ENCODE data around the gene RCCD1.

DNA sequence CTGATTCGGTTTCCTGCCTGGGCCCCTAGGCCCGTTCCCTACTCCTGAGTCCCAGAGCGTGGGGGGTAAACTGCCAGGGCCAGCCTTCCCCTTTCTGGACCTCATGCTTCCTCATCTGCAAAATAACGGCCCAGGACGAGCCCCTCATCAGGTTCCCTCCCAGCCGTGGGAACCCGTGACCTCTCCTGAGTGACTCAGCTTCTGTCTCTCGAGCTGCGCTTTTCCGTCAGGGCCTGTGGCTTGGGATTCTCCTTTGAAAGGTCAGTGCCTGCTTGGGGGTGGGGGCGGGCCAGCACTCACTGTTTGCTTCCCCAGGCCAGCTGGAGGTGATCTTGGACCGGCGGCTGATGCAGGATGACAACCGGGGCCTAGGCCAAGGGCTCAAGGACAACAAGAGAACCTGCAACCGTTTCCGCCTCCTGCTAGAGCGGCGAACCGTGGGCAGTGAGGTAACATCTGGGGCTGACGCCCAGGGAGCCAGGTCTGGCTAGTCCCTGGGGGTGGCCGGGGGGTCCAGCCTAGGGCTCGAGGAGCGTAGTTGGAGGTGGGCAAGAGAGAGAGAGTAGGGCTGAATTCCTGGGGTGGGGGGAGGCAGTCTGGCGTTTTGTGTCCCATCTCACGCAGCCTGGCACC is 38.8 kb upstream of the RCCD1 start:
- TF ChIP-seq, protein P1, sequence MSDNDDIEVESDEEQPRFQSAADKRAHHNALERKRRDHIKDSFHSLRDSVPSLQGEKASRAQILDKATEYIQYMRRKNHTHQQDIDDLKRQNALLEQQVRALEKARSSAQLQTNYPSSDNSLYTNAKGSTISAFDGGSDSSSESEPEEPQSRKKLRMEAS (IDR thresholded peaks at IDR 0.05), result no peak
- TF ChIP-seq CREB1 (IDR thresholded peaks at IDR 0.05; ENCODE audit: low read depth) (no peak), FOXM1 (IDR thresholded peaks at IDR 0.05; ENCODE audit: borderline replicate concordance, low read depth) (no peak), CEBPB (IDR thresholded peaks at IDR 0.05) (no peak), TAF1 (IDR thresholded peaks at IDR 0.05; ENCODE audit: low read depth) (no peak), EP300 (IDR thresholded peaks at IDR 0.05; ENCODE audit: borderline replicate concordance) (no peak), ZBTB7A (IDR thresholded peaks at IDR 0.05; ENCODE audit: low read depth) (no peak), RAD21 (IDR thresholded peaks at IDR 0.05; ENCODE audit: low read depth) (no peak), NFIC (IDR thresholded peaks at IDR 0.05) (no peak), EGR1 (IDR thresholded peaks at IDR 0.05) (no peak)
- TF ChIP-seq, protein P2, sequence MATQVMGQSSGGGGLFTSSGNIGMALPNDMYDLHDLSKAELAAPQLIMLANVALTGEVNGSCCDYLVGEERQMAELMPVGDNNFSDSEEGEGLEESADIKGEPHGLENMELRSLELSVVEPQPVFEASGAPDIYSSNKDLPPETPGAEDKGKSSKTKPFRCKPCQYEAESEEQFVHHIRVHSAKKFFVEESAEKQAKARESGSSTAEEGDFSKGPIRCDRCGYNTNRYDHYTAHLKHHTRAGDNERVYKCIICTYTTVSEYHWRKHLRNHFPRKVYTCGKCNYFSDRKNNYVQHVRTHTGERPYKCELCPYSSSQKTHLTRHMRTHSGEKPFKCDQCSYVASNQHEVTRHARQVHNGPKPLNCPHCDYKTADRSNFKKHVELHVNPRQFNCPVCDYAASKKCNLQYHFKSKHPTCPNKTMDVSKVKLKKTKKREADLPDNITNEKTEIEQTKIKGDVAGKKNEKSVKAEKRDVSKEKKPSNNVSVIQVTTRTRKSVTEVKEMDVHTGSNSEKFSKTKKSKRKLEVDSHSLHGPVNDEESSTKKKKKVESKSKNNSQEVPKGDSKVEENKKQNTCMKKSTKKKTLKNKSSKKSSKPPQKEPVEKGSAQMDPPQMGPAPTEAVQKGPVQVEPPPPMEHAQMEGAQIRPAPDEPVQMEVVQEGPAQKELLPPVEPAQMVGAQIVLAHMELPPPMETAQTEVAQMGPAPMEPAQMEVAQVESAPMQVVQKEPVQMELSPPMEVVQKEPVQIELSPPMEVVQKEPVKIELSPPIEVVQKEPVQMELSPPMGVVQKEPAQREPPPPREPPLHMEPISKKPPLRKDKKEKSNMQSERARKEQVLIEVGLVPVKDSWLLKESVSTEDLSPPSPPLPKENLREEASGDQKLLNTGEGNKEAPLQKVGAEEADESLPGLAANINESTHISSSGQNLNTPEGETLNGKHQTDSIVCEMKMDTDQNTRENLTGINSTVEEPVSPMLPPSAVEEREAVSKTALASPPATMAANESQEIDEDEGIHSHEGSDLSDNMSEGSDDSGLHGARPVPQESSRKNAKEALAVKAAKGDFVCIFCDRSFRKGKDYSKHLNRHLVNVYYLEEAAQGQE (IDR thresholded peaks at IDR 0.05; ENCODE audit: low read depth), result no peak
- TF ChIP-seq, protein P3, sequence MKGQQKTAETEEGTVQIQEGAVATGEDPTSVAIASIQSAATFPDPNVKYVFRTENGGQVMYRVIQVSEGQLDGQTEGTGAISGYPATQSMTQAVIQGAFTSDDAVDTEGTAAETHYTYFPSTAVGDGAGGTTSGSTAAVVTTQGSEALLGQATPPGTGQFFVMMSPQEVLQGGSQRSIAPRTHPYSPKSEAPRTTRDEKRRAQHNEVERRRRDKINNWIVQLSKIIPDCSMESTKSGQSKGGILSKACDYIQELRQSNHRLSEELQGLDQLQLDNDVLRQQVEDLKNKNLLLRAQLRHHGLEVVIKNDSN (IDR thresholded peaks at IDR 0.05), result no peak

All from Ishikawa (cell line).